CD4-positive, alpha-beta T cell treated with Interferon alpha-2 for 1 hour (primary cell): ENCODE data around the gene COQ4.
A peak's percentile ranks its signal among the peaks of the same experiment; 100 is the strongest.
"Not testable (repeated sequence)": the region's sequence is repeated elsewhere in the genome, so short reads cannot be mapped to it uniquely, and the experiment has no call there.

Source experiments
- DNase-seq, 2 donors: peaks; one replicate each; pipeline ENCODE4 v3.0.0-alpha.2; 2020 to 2022

Gene COQ4

DNA sequence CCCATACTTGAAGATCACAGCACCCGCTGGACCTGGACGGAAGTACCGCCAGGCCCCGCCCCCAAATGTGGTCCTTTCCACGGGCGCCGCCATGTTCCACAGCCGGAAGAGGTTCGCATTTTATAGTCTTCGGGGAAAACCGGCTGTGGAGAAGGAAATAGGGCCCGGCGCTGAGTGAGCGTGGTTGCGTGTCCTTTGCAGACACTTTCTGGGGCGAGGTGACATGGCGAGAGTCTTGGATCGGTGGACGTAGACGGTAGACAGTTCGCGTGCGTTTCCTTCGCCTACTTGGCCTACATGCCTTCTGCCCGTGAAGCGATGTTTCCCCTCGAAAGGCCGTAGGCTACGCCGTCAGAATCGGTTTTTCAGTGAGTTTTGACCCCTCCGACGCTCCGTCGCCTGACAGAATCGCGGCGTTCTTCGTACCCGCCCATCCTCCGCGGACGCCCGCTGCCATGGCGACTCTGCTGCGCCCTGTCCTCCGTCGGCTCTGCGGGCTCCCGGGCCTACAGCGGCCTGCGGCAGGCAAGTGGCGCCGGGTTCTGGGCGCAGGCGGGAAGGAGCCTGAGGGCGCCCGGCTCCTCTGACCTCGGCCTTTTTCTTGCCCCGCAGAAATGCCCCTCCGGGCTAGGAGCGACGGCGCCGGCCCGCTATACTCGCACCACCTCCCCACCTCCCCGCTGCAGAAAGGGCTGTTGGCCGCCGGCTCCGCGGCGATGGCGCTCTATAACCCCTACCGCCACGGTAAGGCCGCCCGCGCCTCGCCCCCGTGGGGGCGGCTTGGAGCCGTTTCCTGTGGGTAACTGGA, at the start of gene COQ4, which contains the start of gene TRUB2:
Gene COQ4, plus strand, starts transcription at position 436 of the 808 bp plus-strand sequence. Its CDS starts 20 bp downstream, at position 456.
Gene TRUB2, minus strand, starts transcription at position 44 of the 808 bp plus-strand sequence. Its CDS starts 39 bp downstream, at position 5.
- peak; percentile 90 to 95 for DNase-seq

DNA sequence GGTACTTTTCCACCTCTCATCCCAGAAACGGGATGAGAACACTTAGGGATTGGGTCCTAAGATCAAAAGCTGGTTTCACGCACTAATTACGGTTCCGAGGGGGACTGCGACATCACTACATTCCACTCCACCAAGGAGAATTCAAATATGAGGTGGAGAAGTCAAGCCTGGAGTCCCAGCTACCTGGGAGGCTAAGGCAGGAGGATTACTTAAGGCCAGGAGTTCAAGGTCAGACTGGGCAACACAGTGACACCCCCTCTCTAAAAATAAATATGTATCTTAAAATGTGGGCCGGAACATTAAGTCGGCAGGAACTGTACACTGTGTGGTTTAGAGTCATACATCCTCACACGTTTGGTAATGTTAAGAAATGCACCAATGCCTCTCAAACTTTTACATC, 48.4 kb upstream of the COQ4 start:
- DNase-seq, result no peak

DNA sequence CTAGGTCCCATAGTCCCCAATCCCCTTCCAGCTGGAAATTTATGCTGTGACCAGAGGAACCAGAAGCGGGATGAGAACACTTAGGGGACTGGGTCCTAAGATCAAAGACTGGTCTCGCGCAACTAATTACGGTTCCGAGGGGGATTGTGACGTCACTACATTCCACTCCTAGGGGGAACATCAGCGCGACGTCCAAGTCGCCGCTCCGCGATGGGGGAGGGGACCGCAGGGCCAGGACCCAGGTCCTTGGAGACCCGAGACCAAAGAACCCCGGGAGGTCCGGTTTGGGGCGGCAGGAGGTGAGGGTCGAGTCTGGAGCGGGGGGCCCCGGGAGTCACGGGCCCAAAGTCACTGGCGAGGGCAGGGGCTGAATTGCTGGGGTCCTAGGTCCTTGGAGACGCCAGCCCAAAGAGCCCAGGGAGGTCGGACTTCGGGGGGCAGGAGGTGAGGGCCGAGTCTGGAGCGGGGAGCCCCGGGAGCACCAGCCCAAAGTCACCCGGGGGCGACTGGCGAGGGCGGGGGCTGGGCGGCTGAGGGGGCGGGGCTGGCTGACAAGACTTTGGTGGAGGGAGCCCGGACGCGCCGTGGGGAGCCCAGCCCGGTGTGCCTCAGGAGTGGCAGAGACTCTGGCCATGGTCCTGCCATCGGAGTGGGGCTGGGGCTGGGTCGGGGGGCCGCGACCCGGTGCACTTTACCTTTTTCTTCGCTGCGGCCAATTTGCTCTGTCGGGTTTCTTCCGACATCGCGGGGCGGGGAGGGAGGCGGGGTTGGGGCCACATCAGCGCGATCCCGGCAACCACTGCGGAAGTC, 47.2 kb upstream of the COQ4 start, which contains the start of gene GOLGA2:
Gene GOLGA2, minus strand, starts transcription at position 810 of the 810 bp plus-strand sequence. Its CDS starts 31 bp downstream, at position 779.
- peak in 1 of 2 donors; percentile 19 for DNase-seq

DNA sequence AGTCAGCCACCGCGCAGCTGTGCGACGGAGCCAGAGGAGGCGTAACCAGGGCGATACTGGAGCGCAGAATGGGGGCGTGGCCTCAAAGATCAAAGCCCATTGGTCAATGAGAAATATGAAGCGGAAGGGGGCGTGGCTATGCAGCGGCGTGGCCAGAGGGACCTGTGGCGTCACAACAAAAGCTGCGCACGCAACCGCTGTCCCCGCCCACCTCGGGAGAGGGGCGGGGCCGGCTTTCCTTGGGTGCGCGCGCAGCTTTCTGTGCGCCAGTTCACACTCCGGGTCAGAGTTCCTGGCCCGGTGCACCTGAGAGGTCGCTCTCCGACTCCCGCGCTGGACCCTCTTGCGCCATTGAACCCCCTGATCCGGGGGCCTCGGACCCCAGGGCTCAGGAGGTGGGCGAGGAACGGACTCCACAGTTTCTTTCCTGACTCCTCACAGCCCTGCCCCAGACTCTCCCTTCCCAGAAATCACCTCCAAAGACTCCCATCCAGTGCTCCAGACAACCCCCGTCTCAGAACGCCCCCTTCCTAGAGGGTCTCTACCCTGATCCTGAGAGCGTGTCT, 46.5 kb upstream of the COQ4 start, which contains the start of gene SWI5:
Gene SWI5, plus strand, starts transcription at position 269 of the 566 bp plus-strand sequence.
- peak; percentile 99 to 100 for DNase-seq

DNA sequence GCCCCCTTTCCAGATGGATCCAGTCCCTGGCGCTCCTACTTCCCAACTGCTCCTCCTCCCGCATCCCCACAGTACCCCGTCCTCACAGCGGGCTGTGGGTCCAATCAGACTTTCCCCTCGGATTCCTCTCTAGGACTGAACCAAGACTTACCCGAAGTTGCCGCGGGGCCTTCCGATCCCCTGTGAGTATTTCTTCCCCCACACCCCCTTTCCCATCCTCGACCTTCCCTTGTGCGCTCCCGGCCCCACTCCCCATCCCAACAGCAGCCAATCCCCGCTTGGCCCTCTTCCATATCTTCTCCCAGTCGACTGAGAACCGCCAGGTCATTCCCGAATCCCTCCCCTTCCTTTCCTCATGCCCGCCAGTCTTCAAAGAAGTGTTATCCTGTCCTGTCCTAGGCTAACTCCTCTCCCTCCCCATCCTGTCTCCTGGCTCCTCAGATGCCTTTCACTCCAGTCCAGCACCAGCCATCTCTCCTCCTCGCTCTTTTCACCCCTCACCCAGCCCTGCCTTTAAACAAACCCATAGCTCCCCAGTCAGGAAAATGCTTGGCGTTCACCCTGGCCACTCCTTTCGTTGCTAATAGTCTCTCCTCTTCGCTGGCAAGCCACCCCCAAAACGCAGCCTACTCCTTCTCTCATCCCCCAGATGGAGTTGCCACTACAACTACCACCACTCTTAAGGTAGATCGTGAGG, 45.9 kb upstream of the COQ4 start:
- DNase-seq, result no peak

DNA sequence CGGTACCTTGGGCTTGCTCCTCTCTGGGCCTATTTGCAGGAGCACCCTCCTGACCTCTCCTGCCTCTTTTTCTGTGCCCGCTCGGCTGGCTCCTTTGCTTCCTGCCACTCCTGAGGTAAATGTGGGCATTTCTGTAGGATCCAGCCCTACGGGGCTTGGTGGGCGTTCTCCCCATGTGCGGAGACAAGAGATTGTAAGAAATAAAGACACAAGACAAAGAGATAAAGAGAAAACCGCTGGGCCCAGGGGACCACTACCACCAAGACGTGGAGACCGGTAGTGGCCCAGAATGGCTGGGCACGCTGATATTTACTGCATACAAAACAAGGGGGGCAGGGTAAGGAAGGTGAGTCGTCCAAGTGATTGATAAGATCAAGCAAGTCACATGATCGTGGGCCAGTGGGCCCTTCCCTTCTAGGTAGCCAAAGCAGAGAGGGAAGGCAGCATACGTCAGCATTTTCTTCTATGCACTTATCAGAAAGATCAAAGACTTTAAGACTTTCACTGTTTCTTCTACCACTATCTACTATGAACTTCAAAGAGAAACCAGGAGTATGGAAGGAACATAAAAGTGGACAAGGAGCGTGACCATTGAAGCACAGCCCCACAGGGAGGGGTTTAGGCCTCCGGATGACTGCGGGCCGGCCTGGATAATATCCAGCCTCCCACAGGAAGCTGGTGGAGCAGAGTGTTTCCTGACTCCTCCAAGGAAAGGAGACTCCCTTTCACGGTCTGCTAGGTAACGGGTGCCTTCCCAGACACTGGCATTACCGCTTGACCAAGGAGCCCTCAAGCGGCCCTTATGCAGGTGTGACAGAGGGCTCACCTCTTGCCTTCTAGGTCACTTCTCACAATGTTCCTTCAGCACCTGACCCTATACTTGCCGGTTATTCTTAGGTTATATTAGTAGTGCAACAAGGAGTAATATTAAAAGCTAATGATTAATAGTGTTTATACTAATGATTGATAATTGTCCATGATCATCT, 43.3 kb upstream of the COQ4 start:
- DNase-seq, result not testable (repeated sequence)

DNA sequence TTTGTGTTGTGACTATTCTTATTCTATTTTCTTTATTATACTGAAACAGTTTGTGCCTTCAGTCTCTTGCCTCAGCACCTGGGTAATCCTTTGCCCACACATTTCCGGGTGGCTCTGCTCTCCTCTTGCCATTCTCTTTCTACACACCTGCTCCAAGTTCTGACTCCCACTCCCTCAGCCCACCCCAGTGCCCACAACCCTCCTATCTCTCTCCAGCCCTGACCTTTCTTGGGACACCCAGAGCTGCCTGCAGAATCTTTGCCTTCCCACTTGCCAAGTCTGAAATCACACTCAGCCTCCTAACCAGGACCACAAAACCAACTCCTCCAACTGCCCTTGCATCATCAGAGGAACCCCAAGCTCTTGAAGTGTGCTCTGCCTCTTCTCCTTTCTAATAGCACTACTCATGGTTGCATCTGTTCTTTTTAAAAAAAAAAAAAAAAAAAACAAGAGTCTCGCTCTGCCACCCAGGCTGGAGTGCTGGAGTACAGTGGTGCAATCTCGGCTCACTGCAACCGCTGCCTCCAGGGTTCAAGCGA, 42.5 kb upstream of the COQ4 start:
- no peak for DNase-seq

DNA sequence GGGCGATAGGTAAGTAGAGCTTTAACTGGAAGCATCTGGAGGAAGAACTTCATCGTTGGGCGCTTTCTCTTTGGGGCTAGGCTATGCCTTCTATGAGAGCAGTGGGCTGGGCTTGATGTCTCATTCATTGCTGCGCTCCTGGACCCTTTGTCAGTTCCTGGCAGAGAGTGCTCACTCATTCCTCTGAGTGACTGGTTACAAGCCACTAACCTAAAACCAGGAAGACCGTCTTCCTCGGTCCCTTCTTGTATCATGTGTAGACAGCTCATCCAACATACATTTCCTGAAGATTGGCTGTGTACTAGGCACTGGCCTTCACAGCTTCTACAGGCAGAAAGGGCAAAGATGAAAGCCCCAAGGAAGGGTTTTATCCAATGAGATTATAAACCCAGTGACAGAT, 40.1 kb upstream of the COQ4 start:
- no peak for DNase-seq

DNA sequence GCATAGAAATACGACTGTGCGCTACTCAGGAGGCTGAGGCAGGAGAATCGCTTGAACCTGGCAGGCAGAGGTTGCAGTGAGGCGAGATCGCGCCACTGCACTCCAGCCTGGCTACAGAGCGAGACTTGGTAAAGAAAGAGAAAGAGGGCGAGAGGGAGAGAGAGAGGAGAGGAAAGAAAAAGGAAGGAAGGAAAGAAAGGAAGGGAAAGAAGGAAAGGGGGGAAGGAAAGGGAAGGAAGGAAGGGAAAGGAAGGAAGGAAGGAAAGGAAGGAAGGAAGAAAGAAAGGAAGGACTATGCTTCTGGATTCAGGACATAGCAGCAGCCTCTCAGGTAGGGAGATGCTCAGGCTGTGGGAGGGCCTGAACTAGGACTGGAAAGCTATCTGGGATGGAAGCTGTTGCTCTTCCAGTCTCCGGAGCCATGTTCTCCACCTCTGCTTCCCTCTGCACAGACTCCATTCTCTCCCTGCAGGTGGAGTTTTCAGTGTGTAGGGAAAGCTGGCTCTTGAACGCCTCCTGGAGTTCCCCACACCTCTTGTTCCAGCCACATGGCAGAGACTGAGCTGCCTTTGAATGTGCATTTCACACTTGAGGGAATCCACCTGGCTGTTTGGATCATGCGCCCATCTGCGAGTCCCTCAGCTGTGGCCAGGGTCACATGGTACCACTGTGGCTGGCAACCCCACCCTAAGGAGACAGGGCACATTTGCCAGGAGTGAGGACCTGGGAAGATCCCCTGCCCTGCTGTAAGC, 37.4 kb upstream of the COQ4 start:
- no peak for DNase-seq

DNA sequence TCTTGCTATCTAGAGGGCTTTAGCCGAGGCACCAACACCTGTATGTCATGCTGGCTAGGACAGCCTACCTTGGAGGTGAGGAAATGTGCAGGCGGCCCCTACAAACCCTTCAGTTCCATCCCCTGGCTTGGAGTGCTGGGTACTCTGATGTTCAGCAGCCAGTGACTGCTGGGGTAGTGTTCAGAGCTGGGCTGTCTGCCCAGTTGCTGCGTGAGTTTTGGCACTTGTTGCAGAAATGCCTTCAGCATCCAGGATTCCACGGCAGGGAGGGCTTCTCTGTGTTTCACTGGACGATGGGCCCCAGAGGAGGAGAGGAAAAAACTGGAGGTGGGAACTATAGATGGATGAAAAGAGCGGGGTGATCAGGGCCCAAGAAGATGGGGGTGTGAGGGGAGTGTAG, 36.2 kb upstream of the COQ4 start:
- no peak for DNase-seq

DNA sequence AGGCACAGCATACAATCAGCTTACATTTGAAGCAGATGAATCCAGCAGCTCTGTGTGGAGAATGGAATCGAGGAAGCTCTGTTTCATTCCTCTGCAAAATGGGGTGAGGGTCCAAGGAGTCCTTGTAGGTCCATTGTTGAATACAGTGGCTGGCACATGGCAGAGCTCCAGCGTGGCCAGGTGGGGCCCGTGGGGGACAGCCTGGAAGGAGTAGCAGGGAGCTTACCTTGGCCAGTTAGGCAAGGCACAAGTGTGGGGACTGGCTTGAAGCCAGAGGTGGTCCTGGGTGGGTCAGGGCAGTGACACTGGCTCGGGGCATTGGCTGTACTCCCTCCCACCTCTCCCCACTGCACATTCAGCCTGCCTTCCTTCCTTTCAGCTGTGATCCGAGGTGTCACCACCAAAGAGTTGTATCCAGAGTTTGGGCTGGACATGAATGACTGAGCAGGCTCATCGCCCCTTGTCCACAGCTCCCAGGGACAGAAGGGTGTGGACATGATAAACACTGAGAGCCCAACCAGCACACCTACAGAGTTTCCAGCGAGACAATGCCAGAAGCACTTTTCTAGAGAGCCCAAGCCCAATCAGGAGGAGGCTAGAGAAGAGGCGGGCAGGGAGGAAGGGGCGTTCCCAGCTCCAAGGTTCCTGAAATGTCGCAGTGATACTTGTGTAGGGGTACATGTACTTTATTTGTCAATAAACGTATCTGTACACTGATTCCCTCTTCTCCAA, 34.2 kb upstream of the COQ4 start:
- DNase-seq, result no peak

DNA sequence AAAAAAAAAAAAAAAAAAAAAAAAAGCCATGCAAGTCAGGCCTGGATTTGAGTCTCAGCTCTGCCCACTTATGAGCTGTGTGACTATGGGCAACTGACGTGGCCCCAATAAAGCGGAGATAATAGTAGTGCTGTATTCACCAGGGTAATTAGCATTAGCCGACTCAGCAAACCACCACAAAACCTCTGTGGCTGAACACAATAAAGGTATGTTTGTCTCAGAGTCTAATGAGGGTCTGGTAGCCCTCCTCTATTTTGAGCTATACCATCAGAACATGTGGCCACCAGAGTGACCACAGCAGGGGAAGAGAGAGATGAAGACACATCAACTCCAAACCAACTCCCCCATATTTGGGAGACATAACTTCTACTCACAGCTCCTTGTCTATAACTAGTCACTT, 30.6 kb upstream of the COQ4 start:
- DNase-seq, result no peak

DNA sequence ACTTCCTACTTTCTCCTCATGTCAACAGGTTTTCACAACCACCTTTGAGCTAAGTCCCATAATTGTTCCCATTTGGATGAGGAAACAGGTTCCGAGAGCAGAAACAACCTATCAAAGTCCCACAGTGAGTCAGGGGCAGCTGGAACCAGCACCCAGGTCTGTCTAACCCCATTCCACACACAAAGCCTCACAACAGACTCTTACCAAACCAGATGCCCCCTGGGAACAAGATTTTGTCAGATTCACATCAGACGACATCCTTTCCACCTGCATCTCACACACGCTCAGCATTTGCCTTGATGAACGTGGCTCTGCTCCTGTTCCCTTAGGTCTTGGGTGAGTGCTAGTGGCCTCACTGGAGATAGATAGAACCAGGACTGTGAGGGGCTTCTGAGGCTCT, 29.5 kb upstream of the COQ4 start:
- DNase-seq, result no peak

DNA sequence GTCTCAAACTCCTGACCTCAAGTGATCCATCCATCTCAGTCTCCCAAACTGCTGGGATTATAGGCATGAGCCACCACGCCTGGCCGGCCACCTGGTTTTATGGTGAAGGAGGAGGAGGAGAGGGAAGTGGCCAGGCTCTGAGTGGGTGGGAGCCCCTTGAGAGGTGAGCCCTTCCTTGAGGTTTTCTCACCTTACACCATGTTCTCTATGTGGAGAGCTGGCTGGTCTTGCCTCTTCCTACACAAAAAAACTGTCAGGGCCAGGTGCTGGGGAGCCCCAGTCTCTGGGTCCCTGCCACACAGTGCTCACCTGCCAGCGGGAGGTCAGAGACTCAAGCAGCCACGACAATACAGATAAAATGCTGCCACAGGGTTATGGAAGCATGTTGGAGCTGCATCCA, 28.5 kb upstream of the COQ4 start:
- no peak for DNase-seq

DNA sequence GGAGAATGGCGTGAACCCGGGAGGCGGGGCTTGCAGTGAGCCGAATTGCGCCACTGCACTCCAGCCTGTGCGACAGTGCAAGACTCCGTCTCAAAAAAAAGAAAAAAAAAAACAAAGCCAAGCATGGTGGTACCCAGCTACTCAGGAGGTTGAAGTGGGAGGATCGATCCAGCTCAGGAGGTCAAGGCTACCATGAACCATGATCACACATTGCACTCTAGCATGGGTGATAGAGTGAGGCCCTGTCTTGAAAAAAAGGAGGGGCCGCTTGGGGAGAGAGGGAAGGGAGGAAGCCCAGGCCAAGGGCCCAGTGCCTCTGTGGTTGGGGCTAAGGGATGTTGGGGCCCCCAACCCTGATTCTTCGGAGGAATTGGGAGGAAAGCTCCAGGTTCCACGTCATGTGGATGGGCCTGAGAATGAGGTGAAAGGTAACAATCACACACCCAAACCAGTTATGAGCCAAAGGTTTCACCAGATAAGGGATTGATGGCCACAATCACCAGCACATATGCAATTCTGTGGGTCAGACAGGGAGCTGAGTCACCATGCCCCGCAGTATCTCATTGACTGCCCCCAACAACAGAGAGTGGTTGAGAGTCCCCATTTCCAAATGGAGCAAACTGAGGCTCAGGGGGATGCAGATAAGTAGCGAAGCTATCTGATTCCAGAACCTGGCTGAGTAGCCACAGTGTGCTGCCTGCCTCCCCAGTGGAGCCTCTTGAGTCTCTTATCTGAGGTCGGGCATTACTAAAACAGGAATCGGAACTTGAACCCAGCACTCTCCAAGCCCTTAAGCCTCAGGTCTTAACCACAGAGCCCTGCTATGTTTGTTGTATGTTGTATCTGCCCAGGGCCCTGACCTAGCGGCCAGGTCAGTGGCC, 26.1 kb upstream of the COQ4 start:
- no peak for DNase-seq

DNA sequence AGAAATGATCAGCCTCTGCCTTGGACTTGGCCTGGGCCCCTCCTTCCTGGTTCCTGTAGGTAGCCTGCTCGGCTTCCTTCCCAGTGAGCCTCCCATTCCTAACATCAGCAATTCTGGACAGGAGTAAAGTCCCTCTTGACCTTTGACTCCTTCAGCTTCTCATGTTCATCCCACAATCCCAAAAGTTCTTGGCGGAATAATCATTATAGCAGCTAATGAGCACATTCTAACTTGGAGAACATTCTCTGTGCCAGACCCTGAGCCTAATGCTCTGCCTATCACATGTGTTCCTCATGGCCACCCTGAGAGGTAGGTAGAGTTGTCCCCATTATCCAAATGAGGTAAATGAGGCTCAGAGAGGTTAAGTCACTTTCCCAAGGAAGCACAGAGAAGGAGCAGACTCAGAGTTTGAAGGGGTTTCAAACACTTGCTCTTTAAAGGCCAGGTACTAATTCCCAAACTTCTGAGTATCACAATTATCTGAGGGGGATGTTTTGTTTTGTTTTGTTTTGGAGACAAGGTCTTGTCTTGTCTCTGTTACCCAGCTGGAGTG, 25.3 kb upstream of the COQ4 start:
- DNase-seq, result no peak

DNA sequence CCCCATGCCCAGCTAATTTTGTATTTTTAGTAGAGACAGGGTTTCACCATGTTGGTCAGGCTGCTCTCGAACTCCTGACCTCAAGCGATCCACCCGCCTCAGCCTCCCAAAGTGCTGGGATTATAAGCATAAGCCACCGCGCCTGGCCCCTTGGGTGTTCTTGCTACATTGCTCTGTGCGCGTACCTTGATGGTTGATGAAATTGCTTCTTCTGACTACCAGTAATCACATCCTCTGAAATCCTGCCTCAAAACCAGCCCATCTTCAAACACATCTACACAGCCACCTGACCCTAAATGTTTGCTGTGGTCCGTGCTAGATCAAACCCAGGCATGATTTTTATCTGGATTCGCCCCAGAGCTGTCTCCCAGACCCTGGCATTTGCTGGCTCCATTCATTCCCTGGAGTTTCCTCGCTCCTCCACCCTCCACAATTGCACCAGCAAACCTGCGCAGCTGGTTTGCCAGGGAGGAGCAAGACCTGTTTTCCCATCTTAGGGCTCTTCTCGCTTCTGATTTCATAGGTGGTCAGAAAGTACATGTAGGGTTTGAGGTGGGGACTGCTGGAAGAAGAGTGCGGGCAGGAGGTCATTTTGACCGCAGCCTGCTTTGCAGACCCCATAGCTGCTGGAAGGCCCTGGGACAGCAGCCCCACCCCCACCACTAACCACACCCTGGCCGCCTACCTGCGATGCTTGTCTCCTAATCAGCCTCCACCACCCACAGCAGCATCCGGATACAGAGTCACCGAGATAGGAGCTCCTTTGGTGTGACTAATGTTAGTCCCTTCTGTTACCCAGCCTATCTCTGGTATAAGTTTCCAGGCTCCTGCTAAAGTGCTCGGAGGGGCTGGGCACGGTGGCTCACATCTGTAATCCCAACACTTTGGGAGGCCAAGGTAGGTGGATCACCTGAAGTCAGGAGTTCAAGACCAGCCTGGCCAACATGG, 23.8 kb upstream of the COQ4 start:
- DNase-seq, result no peak
